ENCODE measurements around the gene ARCN1.
A peak's percentile ranks its signal among the peaks of the same experiment; 100 is the strongest.
"Not testable (repeated sequence)": the region's sequence is repeated elsewhere in the genome, so short reads cannot be mapped to it uniquely, and the experiment has no call there.

Gene ARCN1

GRCh38 chr11:118570787-118571186 is 1.4 kb upstream of the ARCN1 start:
- DNase-seq (ENCODE audit: low read depth) = no peak
- TF ChIP-seq CTCF (conservative IDR thresholded peaks at IDR 0.05; ENCODE audit: control insufficient read depth, insufficient read depth, low read depth, low read length) = no peak
- no peak overlapping the region for H3K4me3 ChIP-seq (ENCODE audit: control insufficient read depth, low read depth, low read length)

- peak overlapping the region; percentile 77 for H3K4me3 ChIP-seq (ENCODE audit: control insufficient read depth, low read depth, low read length)
- peak; percentile 29 for DNase-seq (ENCODE audit: low read depth)
Observed at GRCh38 chr11:118571701-118572060, 528 bp upstream of the ARCN1 start.

GRCh38 chr11:118572981-118573550 is 857 bp downstream of the ARCN1 start:
- peak overlapping the region; percentile 77 for H3K4me3 ChIP-seq (ENCODE audit: control insufficient read depth, low read depth, low read length)
- peak; percentile 63 for DNase-seq (ENCODE audit: low read depth)
- no peak for TF ChIP-seq CTCF (conservative IDR thresholded peaks at IDR 0.05; ENCODE audit: control insufficient read depth, insufficient read depth, low read depth, low read length)

GRCh38 chr11:118574636-118575035 is 2.4 kb downstream of the ARCN1 start:
- TF ChIP-seq CTCF (conservative IDR thresholded peaks at IDR 0.05; ENCODE audit: control insufficient read depth, insufficient read depth, low read depth, low read length) = no peak
- DNase-seq (ENCODE audit: low read depth) = peak; percentile 16
- peak overlapping the region; percentile 77 for H3K4me3 ChIP-seq (ENCODE audit: control insufficient read depth, low read depth, low read length)

GRCh38 chr11:118577995-118578394 is 5.8 kb downstream of the ARCN1 start:
- not testable (repeated sequence) for DNase-seq (ENCODE audit: low read depth); H3K4me3 ChIP-seq (ENCODE audit: control insufficient read depth, low read depth, low read length)

- no peak overlapping the region for H3K4me3 ChIP-seq (ENCODE audit: control insufficient read depth, low read depth, low read length)
- no peak for DNase-seq (ENCODE audit: low read depth)
- TF ChIP-seq CTCF (conservative IDR thresholded peaks at IDR 0.05; ENCODE audit: control insufficient read depth, insufficient read depth, low read depth, low read length) = no peak
Observed at GRCh38 chr11:118581057-118581456, 8.8 kb downstream of the ARCN1 start.

GRCh38 chr11:118587952-118588351 is 15.7 kb downstream of the ARCN1 start:
- DNase-seq (ENCODE audit: low read depth) = no peak
- no peak overlapping the region for H3K4me3 ChIP-seq (ENCODE audit: control insufficient read depth, low read depth, low read length)
- no peak for TF ChIP-seq CTCF (conservative IDR thresholded peaks at IDR 0.05; ENCODE audit: control insufficient read depth, insufficient read depth, low read depth, low read length)

GRCh38 chr11:118592616-118593367 is 20.6 kb downstream of the ARCN1 start:
- DNase-seq (ENCODE audit: low read depth) = no peak
- no peak for TF ChIP-seq CTCF (conservative IDR thresholded peaks at IDR 0.05; ENCODE audit: control insufficient read depth, insufficient read depth, low read depth, low read length)
- H3K4me3 ChIP-seq (ENCODE audit: control insufficient read depth, low read depth, low read length) = no peak overlapping the region
